ENCODE measurements around the gene BABAM2. TPM values are rescaled to one million over a fixed set of nuclear protein-coding genes. Genes with fewer than 3 reads are reported as not detected.

Gene BABAM2
- total and polyA plus RNA-seq, 9 of the 15 experiments (the other 6 are each of a cell fraction or from before 2014, with no cell fraction given): 10.9 to 37.4 (median 25.6) TPM

DNA sequence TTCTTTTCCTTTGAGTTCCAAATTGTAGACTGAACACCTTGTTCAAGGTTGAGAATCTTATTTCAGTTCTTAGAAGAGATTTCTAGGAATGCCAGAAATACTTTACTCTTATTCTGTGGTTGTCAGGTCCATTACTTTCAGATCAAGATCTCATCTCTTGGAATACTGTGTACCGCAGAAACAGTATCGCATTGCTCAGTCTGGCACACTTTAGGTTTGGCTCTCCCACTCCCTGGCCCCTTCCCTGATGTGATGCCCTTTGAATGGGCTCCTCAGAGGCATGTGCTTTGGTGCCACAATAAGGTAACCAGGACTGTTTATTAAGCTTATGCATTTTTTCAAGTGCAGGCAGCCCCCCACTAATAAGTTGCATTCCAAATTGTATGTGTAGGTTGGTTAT, 257.5 kb downstream of the BABAM2 start:
- DNase-seq (ENCODE audit: extremely low read depth in 1 of 4, low spot score in 3 of 4) (no peak), ATAC-seq (no peak), FAIRE-seq (no peak)
- Histone ChIP-seq H3K4me2 (ENCODE audit: insufficient read depth, low read length) (no peak overlapping the region), H3K9ac (ENCODE audit: insufficient read depth in 1 of 2, low read depth in 2 of 2, low read length in 2 of 2) (no peak overlapping the region), H3K79me2 (ENCODE audit: control insufficient read depth, insufficient read depth, low read length) (no peaks in the 10 kb centered on the region), H3K36me3 (ENCODE audit: control insufficient read depth, insufficient read depth, low read length) (no peaks in the 10 kb centered on the region), H3K9me1 (ENCODE audit: control insufficient read depth, insufficient read depth, low read length) (no peaks in the 10 kb centered on the region), H3K27me3 (ENCODE audit: control insufficient read depth in 2 of 2, insufficient read depth in 2 of 2, low read length in 2 of 2) (no peaks in the 10 kb centered on the region), H3K4me1 (replicated peaks in 1 of 2; ENCODE audit: control insufficient read depth in 2 of 2, insufficient read depth in 2 of 2, low read length in 2 of 2) (no peaks in the 10 kb centered on the region), H3K27ac (ENCODE audit: extremely low read depth, low read depth, low read length) (no peak overlapping the region), H3K4me3 (no peak overlapping the region), H4K20me1 (replicated peaks; ENCODE audit: control insufficient read depth, insufficient read depth, low read length) (no peaks in the 10 kb centered on the region), H3K9me3 (replicated peaks; ENCODE audit: control insufficient read depth, insufficient read depth, low read depth, low read length) (no peaks in the 10 kb centered on the region), H2AFZ (ENCODE audit: low read depth, low read length) (no peak overlapping the region)
- intact Hi-C loops (cut with micrococcal nuclease) (no loop called here), in situ Hi-C loops (cut with MboI) (no loop called here)
- BruUV-seq (replicated peaks): no TSS peak
- POLR2A ChIA-PET: no interaction called here
- CTCF ChIA-PET (ENCODE audit: low intra/inter-chr PET ratio): no interaction called here
- WGBS (ENCODE audit: insufficient coverage, low coverage, missing lambda C conversion rate): 88% methylated on average over 2 of the region's 2 CpGs
- TF ChIP-seq NUFIP1 (IDR thresholded peaks at IDR 0.05; ENCODE audit: partially characterized antibody) (no peak), PRPF4 (IDR thresholded peaks at IDR 0.05; ENCODE audit: insufficient read depth, low read depth, low read length, poor library complexity, severe bottlenecking) (no peak), ZNF24 (IDR thresholded peaks at IDR 0.05) (no peak), ZNF561 (CRISPR knock-in tag; conservative IDR thresholded peaks at IDR 0.05) (no peak), PRMT5 (CRISPR knock-in tag; IDR thresholded peaks at IDR 0.05) (no peak), ZNF644 (tag; IDR thresholded peaks at IDR 0.05; ENCODE audit: low read depth) (no peak), ETS2 (tag; IDR thresholded peaks at IDR 0.05; ENCODE audit: borderline replicate concordance, poor library complexity, severe bottlenecking) (no peak), PHF20 (IDR thresholded peaks at IDR 0.05; ENCODE audit: partially characterized antibody) (no peak), CBX5 (IDR thresholded peaks at IDR 0.05; ENCODE audit: borderline replicate concordance, low read depth) (no peak), PCBP1 (IDR thresholded peaks at IDR 0.05; ENCODE audit: low read depth, low read length, poor library complexity, severe bottlenecking) (no peak), POLR2AphosphoS2 (IDR thresholded peaks at IDR 0.05; ENCODE audit: low read length) (no peak)
- TF ChIP-seq, protein P1, sequence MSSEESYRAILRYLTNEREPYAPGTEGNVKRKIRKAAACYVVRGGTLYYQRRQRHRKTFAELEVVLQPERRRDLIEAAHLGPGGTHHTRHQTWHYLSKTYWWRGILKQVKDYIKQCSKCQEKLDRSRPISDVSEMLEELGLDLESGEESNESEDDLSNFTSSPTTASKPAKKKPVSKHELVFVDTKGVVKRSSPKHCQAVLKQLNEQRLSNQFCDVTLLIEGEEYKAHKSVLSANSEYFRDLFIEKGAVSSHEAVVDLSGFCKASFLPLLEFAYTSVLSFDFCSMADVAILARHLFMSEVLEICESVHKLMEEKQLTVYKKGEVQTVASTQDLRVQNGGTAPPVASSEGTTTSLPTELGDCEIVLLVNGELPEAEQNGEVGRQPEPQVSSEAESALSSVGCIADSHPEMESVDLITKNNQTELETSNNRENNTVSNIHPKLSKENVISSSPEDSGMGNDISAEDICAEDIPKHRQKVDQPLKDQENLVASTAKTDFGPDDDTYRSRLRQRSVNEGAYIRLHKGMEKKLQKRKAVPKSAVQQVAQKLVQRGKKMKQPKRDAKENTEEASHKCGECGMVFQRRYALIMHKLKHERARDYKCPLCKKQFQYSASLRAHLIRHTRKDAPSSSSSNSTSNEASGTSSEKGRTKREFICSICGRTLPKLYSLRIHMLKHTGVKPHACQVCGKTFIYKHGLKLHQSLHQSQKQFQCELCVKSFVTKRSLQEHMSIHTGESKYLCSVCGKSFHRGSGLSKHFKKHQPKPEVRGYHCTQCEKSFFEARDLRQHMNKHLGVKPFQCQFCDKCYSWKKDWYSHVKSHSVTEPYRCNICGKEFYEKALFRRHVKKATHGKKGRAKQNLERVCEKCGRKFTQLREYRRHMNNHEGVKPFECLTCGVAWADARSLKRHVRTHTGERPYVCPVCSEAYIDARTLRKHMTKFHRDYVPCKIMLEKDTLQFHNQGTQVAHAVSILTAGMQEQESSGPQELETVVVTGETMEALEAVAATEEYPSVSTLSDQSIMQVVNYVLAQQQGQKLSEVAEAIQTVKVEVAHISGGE (CRISPR knock-in tag; IDR thresholded peaks at IDR 0.05): no peak
- TF ChIP-seq, protein P2, sequence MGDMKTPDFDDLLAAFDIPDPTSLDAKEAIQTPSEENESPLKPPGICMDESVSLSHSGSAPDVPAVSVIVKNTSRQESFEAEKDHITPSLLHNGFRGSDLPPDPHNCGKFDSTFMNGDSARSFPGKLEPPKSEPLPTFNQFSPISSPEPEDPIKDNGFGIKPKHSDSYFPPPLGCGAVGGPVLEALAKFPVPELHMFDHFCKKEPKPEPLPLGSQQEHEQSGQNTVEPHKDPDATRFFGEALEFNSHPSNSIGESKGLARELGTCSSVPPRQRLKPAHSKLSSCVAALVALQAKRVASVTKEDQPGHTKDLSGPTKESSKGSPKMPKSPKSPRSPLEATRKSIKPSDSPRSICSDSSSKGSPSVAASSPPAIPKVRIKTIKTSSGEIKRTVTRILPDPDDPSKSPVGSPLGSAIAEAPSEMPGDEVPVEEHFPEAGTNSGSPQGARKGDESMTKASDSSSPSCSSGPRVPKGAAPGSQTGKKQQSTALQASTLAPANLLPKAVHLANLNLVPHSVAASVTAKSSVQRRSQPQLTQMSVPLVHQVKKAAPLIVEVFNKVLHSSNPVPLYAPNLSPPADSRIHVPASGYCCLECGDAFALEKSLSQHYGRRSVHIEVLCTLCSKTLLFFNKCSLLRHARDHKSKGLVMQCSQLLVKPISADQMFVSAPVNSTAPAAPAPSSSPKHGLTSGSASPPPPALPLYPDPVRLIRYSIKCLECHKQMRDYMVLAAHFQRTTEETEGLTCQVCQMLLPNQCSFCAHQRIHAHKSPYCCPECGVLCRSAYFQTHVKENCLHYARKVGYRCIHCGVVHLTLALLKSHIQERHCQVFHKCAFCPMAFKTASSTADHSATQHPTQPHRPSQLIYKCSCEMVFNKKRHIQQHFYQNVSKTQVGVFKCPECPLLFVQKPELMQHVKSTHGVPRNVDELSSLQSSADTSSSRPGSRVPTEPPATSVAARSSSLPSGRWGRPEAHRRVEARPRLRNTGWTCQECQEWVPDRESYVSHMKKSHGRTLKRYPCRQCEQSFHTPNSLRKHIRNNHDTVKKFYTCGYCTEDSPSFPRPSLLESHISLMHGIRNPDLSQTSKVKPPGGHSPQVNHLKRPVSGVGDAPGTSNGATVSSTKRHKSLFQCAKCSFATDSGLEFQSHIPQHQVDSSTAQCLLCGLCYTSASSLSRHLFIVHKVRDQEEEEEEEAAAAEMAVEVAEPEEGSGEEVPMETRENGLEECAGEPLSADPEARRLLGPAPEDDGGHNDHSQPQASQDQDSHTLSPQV (IDR thresholded peaks at IDR 0.05): no peak
